A204.1 (cell line): ENCODE results near the gene CDC42BPA.

ENCODE experiments used
- FAIRE-seq: peaks from 2 replicates; lab custom pipeline; 2012; peaks lifted over from hg19 to GRCh38; lab: Jason Lieb, UNC

Gene CDC42BPA

DNA sequence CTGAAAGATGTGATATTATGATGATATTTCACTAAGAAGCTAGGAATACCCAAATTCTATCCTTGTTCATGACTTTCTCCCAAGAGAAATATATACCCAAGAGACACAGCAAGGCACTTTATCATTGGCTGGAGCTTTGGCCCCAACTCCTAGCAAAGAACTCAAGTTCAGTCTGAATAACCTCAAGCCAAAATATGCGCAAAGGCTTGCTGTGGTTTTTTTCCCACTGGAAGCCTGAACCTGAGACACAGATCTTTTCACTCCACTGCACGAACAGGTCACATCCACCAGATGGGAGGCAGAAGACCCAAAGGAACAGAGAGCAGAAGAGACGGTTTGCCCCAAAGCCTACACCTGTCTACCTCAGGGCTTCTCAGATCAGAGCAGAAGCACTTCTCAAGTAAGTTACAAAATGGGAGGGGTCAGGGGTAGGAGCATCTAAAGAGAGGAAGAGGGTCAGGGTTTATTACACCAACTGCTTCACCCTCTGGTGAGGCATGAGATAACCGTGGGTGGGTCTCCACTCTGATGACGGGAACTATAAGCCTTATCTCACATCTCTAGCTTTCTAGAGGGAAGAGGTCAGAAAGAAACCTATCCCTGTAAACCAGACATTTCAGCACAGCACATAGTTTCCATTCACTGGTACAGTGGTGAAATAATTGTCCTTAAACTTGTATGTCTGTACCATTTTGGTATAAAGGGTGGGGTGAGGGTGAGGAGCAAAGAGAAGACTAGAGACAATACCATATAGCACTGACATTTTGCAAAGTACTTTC is 17.1 kb upstream of the CDC42BPA start:
- FAIRE-seq, result no peak

- FAIRE-seq, result no peak
Measured at GRCh38 chr1:227333423-227333822, 15.1 kb upstream of the CDC42BPA start.

- FAIRE-seq, result no peak
Measured at GRCh38 chr1:227330279-227331076, 12.2 kb upstream of the CDC42BPA start.

DNA sequence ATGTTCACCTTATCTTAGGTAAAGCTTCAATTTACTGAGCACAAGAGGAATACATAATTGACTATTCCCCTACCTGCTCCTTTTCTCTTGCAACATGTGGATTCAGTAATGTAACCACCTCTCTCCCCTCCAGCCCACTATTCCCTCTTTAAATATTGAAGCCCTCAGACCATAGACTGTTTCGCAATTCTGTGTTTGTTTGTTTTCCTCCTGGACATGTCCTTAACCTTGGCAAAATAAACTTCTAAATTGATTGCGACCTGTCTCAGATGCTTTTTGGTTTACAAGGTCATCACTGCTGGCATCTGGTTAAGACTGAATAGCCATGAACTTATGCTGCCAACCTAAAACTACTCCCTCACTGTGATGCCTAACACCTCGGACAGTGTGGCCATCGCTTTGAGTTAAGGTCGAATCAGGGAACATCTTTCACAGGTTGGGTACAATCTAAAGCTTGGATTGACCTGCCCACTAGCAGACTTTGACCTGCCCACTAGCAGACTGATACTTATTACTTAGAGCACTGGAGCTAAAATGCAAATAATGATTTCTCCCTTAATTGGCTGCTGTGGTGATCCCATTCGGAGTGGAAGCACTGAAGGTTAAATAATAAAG is 10.2 kb upstream of the CDC42BPA start:
- no peak for FAIRE-seq

DNA sequence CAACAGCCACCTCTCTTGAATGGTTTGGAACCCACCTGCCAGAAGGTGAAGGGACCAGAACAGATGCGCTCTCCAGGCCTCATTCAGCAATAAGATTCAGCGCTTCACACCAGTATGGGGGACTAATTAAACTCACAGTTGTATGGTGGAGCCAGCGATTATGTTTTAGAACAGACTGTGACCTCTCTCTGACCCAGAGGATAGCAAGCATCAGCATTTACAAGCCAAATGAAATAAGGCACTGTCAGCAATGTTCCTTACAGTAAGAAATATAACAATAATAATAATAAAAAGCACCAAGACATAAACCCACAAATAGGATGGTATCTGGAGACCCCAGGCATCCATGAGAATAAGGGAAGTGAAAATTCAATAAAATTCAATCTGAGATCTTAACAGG is 6.9 kb upstream of the CDC42BPA start:
- no peak for FAIRE-seq

DNA sequence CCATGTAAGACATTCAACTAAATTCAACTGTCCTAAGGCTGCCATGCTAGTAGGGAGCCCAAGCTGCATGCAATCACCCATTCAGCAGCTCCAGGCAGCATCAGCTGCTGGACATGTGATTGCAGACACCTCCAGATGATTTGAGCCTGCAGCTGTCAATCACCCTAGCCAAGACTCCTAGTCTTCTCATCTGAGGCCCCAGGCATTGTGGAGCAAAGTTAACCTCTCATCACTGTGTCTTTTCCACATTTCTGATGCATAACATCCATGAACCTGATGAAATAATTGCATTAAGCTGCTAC is 5.6 kb upstream of the CDC42BPA start:
- FAIRE-seq, result no peak

DNA sequence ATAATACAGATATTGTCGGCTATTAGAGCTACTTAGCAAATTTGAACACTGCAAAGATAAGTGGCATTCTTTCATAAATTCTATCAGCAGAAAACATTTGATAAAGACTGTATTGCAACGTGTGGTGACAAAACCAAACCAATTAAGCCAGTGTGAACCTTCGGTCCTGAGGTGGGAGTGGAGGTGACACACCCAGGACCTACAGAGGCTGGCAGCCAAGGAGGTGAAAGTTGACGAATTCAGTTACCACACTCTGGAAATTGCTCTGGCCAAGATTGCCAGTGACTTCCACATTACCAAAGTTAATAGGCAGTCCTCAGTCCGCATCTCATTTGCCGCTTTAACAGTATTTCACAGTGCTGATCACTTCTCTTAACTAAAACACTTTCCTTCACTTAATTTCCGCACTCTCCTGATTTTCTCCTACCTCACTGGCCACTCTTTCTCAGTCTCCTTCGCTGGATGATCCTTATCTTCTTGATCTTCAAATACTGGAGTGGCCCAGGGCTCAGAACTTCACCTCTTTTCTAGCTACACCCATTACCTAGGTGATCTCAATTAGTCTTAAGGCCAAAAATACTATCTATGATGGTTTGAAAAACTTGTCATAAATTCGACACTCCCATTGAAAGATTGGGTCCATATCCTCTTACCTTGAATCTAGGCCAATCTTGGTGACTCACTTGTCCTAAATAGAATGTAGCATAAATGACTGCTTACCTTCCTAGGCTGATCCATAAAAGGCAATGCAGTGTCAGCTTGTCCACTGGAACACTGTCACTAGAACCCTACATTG is 5.1 kb upstream of the CDC42BPA start:
- no peak for FAIRE-seq

- FAIRE-seq, result no peak
Measured at GRCh38 chr1:227322376-227322775, 4.1 kb upstream of the CDC42BPA start.

DNA sequence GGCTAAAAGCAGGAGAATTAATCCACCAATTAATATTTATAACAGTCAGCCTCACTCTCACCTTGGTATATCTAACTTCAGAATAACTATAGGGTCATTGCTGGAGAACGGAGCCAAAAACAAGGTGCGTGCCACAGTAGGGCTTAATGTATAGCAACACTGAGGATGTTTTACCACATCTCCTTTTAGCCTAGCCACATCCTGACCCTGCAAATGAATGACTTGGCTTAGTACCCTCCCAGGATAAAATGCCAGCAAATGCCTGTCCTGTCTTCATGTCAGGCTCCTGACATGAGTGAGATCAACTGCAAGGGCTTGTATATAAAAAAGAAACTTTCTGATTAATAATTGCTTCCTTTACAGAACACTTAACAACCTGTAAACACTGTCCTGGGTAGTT is 2.7 kb upstream of the CDC42BPA start:
- FAIRE-seq, result no peak

- FAIRE-seq, result no peak
Measured at GRCh38 chr1:227320476-227320875, 2.2 kb upstream of the CDC42BPA start.

DNA sequence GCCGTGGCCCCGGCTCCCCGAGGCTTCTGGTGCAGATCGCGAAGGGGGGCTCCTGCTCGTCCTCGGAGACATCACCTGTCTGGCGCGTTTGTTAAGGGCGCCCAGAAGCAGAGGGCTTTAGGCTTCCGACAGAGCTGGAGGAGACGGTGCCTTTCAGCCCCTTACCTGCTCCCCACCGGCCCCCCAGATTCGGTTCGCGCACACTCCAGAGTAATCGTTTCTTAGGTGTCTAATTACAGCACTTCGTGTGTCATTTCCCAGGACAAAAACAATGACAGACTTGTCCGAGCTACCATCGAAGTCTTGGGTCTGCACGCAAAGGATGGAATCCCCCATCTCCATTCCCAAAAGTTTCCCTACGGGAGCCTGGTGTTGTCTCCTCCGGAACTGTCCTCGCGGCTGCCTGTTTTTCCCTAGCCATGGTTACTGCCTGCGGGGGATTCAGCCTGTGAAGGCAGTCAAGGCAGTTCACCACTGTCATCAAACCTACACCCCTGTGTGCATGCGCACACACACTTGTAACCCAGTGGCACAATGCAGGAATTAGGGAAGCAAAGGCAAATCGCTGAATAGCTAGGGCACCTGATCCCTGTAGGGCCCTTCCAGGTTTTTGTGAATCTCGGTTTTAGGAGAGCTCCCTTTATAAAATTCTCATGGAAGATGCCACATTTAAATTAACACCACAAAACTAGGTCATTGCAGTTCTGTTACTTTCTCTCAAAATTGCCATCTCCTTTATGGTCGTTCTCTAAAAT is 738 bp upstream of the CDC42BPA start:
- FAIRE-seq, result no peak

DNA sequence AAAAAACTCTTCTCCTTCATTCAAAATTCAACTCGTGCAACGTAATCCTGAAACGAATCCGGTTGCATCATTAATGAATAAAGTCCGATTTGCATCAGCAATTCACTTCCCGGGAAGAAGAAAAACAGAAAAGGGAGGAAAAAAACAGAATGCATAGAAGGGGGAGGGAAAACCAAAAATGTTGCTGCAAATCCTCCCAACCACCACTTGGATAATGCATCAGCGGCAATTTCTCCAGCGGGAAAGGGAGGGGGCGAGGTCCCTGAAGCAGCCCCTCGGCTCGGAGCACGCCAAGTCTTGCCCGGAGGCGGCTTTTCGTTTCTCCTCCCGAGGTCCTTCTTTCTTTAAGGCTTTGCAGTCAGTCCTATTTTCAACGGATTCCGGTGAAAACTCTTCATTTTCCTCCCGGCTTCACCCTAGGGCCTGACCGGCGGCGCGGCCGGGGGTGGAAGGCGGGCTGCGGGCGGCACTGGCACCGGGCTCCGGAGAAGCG is 723 bp downstream of the CDC42BPA start:
- FAIRE-seq, result no peak

GRCh38 chr1:227317011-227317451 is 1.3 kb downstream of the CDC42BPA start:
- no peak for FAIRE-seq

- FAIRE-seq, result no peak
Measured at GRCh38 chr1:227316456-227316855, 1.8 kb downstream of the CDC42BPA start.

GRCh38 chr1:227315629-227316346 is 2.5 kb downstream of the CDC42BPA start:
- FAIRE-seq, result peak; percentile 61

DNA sequence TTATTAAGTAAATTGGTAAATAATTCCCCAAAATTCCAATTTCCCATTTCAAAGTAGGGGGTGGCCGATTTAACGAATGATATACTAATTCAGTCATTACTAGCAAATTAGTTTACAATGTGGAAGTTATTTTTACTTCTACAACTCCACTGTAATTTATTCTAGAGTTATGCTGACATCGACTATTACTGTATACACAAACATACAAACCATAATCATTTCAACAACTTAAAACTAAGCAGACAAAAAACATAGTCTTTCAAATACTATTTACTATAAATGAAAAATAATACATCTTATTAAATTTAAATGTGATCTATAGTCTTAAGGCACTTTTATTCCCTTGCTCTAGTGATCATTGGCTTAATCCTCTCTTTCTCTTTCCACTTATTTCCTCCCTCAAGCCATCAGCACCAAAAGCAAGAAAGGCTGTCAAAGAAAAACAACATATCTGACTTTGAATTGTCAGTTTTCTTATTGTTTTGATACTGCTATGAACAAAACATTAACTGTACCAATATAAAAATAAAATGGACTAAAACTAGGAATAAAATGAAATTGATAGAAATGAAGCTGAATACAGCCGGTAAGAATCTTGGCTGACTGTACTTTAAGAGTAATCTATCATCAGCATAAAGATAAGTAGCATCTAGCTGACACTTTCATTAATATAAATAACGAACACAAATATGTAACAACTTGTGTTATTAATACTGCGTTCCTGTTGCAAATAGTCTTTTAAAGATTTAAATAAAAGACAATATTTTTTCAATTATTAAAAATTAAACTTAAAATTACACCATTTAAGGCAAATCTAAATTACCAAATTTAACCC is 4.1 kb downstream of the CDC42BPA start:
- FAIRE-seq, result peak; percentile 70

DNA sequence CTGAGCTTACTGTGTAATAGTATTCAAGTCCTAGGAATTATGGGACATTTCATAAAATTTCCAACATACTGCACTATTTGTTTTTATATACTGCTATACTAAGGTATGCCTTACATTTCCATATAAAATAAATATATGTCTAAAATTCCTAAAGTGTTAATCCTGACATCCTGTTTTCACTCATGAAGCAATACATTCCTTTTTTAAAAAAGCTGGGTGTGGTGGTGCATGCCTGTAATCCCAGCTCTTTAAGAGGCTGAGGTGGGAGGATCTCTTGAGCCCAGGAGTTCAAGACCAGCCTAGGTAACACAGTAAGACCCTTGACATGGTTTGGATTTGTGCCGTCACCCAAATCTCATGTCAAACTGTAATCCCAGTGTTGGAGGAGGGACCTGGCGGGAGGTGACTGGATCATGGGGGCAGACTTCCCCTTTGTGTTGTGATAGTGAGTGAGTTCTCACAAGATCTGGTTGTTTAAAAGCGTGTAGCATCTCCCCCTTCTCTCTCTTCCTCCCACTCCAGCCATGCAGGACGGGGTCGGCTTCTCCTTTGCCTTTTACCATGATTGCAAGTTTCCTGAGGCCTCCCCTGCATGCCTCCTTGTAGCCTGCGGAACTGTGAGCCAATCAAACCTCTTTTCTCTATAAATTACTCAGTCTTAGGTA is 5.8 kb downstream of the CDC42BPA start:
- no peak for FAIRE-seq

GRCh38 chr1:227311389-227312001 is 6.8 kb downstream of the CDC42BPA start:
- FAIRE-seq, result no peak
